ENCODE data around the gene HHLA2. TPM values are rescaled to one million over a fixed set of nuclear protein-coding genes. Genes with fewer than 3 reads are reported as not detected.
"Not testable (repeated sequence)": the region's sequence is repeated elsewhere in the genome, so short reads cannot be mapped to it uniquely, and the experiment has no call there.

HHLA2 gene
- total and polyA plus RNA-seq, 2 of the 8 experiments (the other 6 are each of a cell fraction or from before 2014, with no cell fraction given) = not detected

- TF ChIP-seq USF2 (IDR thresholded peaks at IDR 0.05; ENCODE audit: low read length) = no peak
- no peak for TF ChIP-seq SIN3A (conservative IDR thresholded peaks at IDR 0.05 in 1 of 2, IDR thresholded peaks at IDR 0.05 in 1 of 2; ENCODE audit: low read depth in 1 of 2, low read length in 2 of 2)
- no peak for TF ChIP-seq RBBP5 (IDR thresholded peaks at IDR 0.05; ENCODE audit: borderline replicate concordance, low read depth, low read length)
- TF ChIP-seq ATF3 (IDR thresholded peaks at IDR 0.05; ENCODE audit: insufficient read depth, low read depth, low read length) = no peak
- no peak for TF ChIP-seq KDM5A (IDR thresholded peaks at IDR 0.05; ENCODE audit: low read length)
- no peak for TF ChIP-seq POU5F1 (IDR thresholded peaks at IDR 0.05; ENCODE audit: low read depth, low read length)
- TF ChIP-seq CBX8 (IDR thresholded peaks at IDR 0.05; ENCODE audit: borderline replicate concordance, low read depth, low read length) = no peak
- no peak for TF ChIP-seq HDAC2 (IDR thresholded peaks at IDR 0.05; ENCODE audit: borderline replicate concordance in 1 of 2, low read depth in 2 of 2, low read length in 2 of 2)
These were observed 82.0 kb downstream of the HHLA2 start (continued) for GRCh38 chr3:108378153-108378951.

GRCh38 chr3:108378952-108379342, 82.6 kb downstream of the HHLA2 start:
- H3K4me3 ChIP-seq (ENCODE audit: extremely low read depth in 1 of 4, insufficient read depth in 2 of 4, low read depth in 3 of 4, low read length in 4 of 4); H3K4me1 ChIP-seq (replicated peaks in 1 of 4; ENCODE audit: control insufficient read depth in 3 of 4, insufficient read depth in 4 of 4, low read length in 3 of 4); H3K9ac ChIP-seq (replicated peaks in 1 of 4; ENCODE audit: extremely low read depth in 1 of 4, low read depth in 3 of 4, low read length in 3 of 4); H3K23me2 ChIP-seq (ENCODE audit: low read depth, low read length); H2BK12ac ChIP-seq (ENCODE audit: low read depth, low read length); H3K18ac ChIP-seq (ENCODE audit: extremely low read depth, low read length); H2BK120ac ChIP-seq (replicated peaks; ENCODE audit: low read depth, low read length); H3K79me1 ChIP-seq (ENCODE audit: low read depth, low read length); H2BK5ac ChIP-seq (ENCODE audit: low read depth, low read length); H3K9me3 ChIP-seq (ENCODE audit: insufficient read depth in 2 of 2, low read depth in 1 of 2, low read length in 1 of 2); H2BK15ac ChIP-seq (ENCODE audit: low read length); FAIRE-seq; POLR2A ChIA-PET (ENCODE audit: partially characterized antibody); H3K27me3 ChIP-seq (replicated peaks in 1 of 4; ENCODE audit: control insufficient read depth in 3 of 4, extremely low read depth in 1 of 4, insufficient read depth in 3 of 4, low read length in 3 of 4); H3K4ac ChIP-seq (replicated peaks; ENCODE audit: insufficient read length, low read depth, low read length); H3K36me3 ChIP-seq (ENCODE audit: control insufficient read depth in 2 of 4, insufficient read depth in 4 of 4, low read length in 3 of 4); H3K27ac ChIP-seq (ENCODE audit: low read depth, low read length); DNase-seq (ENCODE audit: low read depth in 1 of 2, low spot score in 2 of 2); CTCF ChIA-PET (ENCODE audit: partially characterized antibody); H2BK20ac ChIP-seq (ENCODE audit: low read length); H4K8ac ChIP-seq (ENCODE audit: extremely low read depth, insufficient read depth, low read length); H3K79me2 ChIP-seq (ENCODE audit: control insufficient read depth in 1 of 2, insufficient read depth in 2 of 2, low read length in 2 of 2); H2AK5ac ChIP-seq (ENCODE audit: low read depth, low read length); H3K4me2 ChIP-seq (ENCODE audit: insufficient read depth in 1 of 2, low read depth in 2 of 2, low read length in 2 of 2); H4K91ac ChIP-seq (replicated peaks; ENCODE audit: insufficient read length, low read length); H3K23ac ChIP-seq (ENCODE audit: insufficient read length); H3K14ac ChIP-seq (ENCODE audit: insufficient read length); H4K20me1 ChIP-seq (replicated peaks in 1 of 2; ENCODE audit: control insufficient read depth in 1 of 2, insufficient read depth in 2 of 2, low read length in 2 of 2); H2AFZ ChIP-seq (ENCODE audit: low read length); H4K5ac ChIP-seq (ENCODE audit: insufficient read length, low read depth, low read length); H3K56ac ChIP-seq (replicated peaks; ENCODE audit: insufficient read length, low read depth, low read length): not testable (repeated sequence)
- 91% methylated on average over 1 of the region's 2 CpGs; no CpG with 5 or more reads in 1 of the 2 experiments for WGBS, 2 experiments (ENCODE audit: extremely low coverage in 1 of 2, insufficient coverage in 1 of 2, insufficient read length in 1 of 2, insufficient replicate concordance in 2 of 2, low coverage in 1 of 2, low lambda C conversion rate in 2 of 2, missing lambda C conversion rate in 1 of 2)
